Measurements from ENCODE around the gene DENND1C. TPM values are rescaled to one million over a fixed set of nuclear protein-coding genes. Genes with fewer than 3 reads are reported as not detected.
"Not testable (repeated sequence)": the region's sequence is repeated elsewhere in the genome, so short reads cannot be mapped to it uniquely, and the experiment has no call there.

Gene DENND1C
- total and polyA plus RNA-seq, 2 donors (not counting 1 experiment from before 2014, with no cell fraction given): not detected

DNA sequence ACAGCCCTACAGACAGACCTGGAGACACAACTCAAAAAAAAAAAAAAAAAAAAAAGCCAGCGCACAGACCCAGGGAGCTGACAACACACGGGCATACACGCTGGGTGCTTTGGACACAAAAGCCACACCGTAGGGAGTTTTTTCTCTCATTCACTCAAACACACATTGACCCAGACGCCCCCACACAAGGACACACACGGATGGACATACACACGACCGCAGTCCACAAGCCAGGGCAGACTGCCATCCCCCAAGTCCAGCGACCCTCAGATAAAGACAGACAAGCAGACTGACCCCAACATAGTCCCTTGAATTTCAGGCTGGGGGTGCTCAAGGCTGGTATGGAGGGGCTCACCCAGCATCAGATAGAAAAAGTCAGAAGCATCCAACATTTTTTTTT lies 32.5 kb upstream of the DENND1C start:
- no peaks in the 10 kb centered on the region for H3K79me2 ChIP-seq (ENCODE audit: control insufficient read depth, insufficient read depth, low read length)
- H3K27ac ChIP-seq (ENCODE audit: insufficient read depth, low read length): no peak overlapping the region
- H3K36me3 ChIP-seq (ENCODE audit: control insufficient read depth, insufficient read depth, low read length): no peaks in the 10 kb centered on the region
- H3K9me3 ChIP-seq (ENCODE audit: control insufficient read depth, insufficient read depth, low read depth, low read length): no peaks in the 10 kb centered on the region
- H3K4me3 ChIP-seq (replicated peaks in 1 of 4; ENCODE audit: control extremely low read depth in 1 of 4, insufficient read depth in 1 of 4, low read depth in 3 of 4, low read length in 4 of 4): no peak overlapping the region
- no peak overlapping the region for H3K9ac ChIP-seq (ENCODE audit: insufficient read depth, low read length)
- no peak for DNase-seq (ENCODE audit: low read depth in 2 of 2)
- H3K27me3 ChIP-seq (ENCODE audit: control insufficient read depth, insufficient read depth, low read length): no peaks in the 10 kb centered on the region
- no peak overlapping the region for H3K4me2 ChIP-seq (ENCODE audit: extremely low read depth, insufficient read depth, low read length)
- H2AFZ ChIP-seq (ENCODE audit: low read length): no peak overlapping the region
- no peaks in the 10 kb centered on the region for H3K4me1 ChIP-seq (ENCODE audit: control insufficient read depth, extremely low read depth, insufficient read depth, low read length)
- H4K20me1 ChIP-seq (ENCODE audit: control insufficient read depth, extremely low read depth, insufficient read depth, low read length): no peaks in the 10 kb centered on the region
- TF ChIP-seq, protein P1, sequence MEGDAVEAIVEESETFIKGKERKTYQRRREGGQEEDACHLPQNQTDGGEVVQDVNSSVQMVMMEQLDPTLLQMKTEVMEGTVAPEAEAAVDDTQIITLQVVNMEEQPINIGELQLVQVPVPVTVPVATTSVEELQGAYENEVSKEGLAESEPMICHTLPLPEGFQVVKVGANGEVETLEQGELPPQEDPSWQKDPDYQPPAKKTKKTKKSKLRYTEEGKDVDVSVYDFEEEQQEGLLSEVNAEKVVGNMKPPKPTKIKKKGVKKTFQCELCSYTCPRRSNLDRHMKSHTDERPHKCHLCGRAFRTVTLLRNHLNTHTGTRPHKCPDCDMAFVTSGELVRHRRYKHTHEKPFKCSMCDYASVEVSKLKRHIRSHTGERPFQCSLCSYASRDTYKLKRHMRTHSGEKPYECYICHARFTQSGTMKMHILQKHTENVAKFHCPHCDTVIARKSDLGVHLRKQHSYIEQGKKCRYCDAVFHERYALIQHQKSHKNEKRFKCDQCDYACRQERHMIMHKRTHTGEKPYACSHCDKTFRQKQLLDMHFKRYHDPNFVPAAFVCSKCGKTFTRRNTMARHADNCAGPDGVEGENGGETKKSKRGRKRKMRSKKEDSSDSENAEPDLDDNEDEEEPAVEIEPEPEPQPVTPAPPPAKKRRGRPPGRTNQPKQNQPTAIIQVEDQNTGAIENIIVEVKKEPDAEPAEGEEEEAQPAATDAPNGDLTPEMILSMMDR (conservative IDR thresholded peaks at IDR 0.05 in 1 of 2, IDR thresholded peaks at IDR 0.05 in 1 of 2; ENCODE audit: low read depth in 1 of 2, low read length in 2 of 2): no peak
- no peak for TF ChIP-seq EZH2 (IDR thresholded peaks at IDR 0.05; ENCODE audit: low read length, missing control alignments)

DNA sequence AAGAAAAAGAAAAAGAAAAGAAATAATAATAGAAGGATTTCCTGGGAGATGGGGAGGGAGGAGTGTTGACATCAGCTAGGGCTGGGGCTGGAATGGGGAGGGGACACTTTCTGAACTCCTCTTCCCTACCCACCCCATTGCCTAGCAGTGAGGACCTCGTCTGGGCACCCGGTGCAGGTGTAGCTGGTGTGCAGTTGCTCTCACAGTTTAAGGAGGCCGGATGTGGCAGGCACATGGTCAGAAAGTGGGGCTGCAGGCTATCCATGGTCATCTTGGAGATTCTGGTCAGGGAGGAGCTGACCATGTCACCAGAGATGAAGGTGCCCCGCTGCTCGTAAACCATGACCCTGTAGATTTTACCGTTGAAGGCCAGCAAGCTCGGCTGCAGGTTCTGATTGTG lies 29.0 kb upstream of the DENND1C start:
- Histone ChIP-seq H3K4me1 (ENCODE audit: control insufficient read depth, extremely low read depth, insufficient read depth, low read length) (no peaks in the 10 kb centered on the region), H4K20me1 (ENCODE audit: control insufficient read depth, extremely low read depth, insufficient read depth, low read length) (no peaks in the 10 kb centered on the region), H3K36me3 (ENCODE audit: control insufficient read depth, insufficient read depth, low read length) (no peaks in the 10 kb centered on the region), H3K27me3 (ENCODE audit: control insufficient read depth, insufficient read depth, low read length) (no peaks in the 10 kb centered on the region), H2AFZ (ENCODE audit: low read length) (no peak overlapping the region), H3K4me3 (replicated peaks in 1 of 4; ENCODE audit: control extremely low read depth in 1 of 4, insufficient read depth in 1 of 4, low read depth in 3 of 4, low read length in 4 of 4) (no peak overlapping the region), H3K79me2 (ENCODE audit: control insufficient read depth, insufficient read depth, low read length) (no peaks in the 10 kb centered on the region), H3K9ac (ENCODE audit: insufficient read depth, low read length) (no peak overlapping the region), H3K27ac (ENCODE audit: insufficient read depth, low read length) (no peak overlapping the region), H3K9me3 (ENCODE audit: control insufficient read depth, insufficient read depth, low read depth, low read length) (no peaks in the 10 kb centered on the region), H3K4me2 (ENCODE audit: extremely low read depth, insufficient read depth, low read length) (no peak overlapping the region)
- TF ChIP-seq, protein P1 (conservative IDR thresholded peaks at IDR 0.05 in 1 of 2, IDR thresholded peaks at IDR 0.05 in 1 of 2; ENCODE audit: low read depth in 1 of 2, low read length in 2 of 2): no peak
- no peak for TF ChIP-seq EZH2 (IDR thresholded peaks at IDR 0.05; ENCODE audit: low read length, missing control alignments)
- no peak for DNase-seq (ENCODE audit: low read depth in 2 of 2)

DNA sequence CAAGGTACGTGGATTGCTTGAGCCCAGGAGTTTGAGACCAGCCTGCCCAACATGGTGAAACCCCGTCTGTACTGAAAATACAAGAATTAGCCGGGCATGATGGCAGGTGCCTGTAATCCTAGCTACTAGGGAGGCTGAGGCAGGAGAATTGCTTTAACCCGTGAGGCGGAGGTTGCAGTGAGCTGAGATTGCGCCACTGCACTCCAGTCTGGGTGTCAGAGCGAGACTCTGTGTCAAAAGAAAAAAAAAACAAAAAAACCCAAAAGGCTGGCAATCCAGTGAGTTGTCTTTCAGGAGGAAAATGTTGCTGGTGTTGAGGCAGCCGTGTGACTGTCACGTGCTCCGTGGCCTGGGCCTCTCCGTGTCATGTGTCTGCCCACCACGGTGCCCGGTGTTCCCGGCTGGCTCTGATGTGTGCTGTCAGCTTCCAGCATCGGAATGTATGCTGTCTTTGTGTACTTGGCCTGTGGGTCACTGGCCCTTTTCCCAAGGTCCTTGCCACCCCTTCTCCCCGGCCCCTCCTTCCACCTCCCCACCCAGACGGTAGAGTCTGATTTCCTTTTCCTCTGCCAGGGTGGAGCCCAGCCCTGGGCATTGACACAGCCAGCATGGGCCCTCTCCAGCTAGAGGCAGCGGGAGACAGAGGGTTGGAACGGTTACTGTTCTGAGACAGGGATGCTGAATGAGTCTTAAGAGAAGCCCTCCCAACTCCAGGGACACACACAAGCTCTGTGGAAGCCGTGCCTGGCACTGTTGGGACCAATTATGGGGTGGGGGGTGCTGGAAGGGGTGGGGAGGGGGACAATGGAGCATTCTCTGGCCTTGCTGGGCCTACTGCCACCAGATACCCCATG lies 27.8 kb upstream of the DENND1C start:
- DNase-seq (ENCODE audit: low read depth in 2 of 2): no peak
- Histone ChIP-seq H3K4me2 (ENCODE audit: extremely low read depth, insufficient read depth, low read length) (no peak overlapping the region), H3K79me2 (ENCODE audit: control insufficient read depth, insufficient read depth, low read length) (no peaks in the 10 kb centered on the region), H2AFZ (ENCODE audit: low read length) (no peak overlapping the region), H3K9ac (ENCODE audit: insufficient read depth, low read length) (no peak overlapping the region), H4K20me1 (ENCODE audit: control insufficient read depth, extremely low read depth, insufficient read depth, low read length) (no peaks in the 10 kb centered on the region), H3K36me3 (ENCODE audit: control insufficient read depth, insufficient read depth, low read length) (no peaks in the 10 kb centered on the region), H3K27me3 (ENCODE audit: control insufficient read depth, insufficient read depth, low read length) (no peaks in the 10 kb centered on the region), H3K4me3 (replicated peaks in 1 of 4; ENCODE audit: control extremely low read depth in 1 of 4, insufficient read depth in 1 of 4, low read depth in 3 of 4, low read length in 4 of 4) (no peak overlapping the region), H3K27ac (ENCODE audit: insufficient read depth, low read length) (no peak overlapping the region), H3K4me1 (ENCODE audit: control insufficient read depth, extremely low read depth, insufficient read depth, low read length) (no peaks in the 10 kb centered on the region), H3K9me3 (ENCODE audit: control insufficient read depth, insufficient read depth, low read depth, low read length) (no peaks in the 10 kb centered on the region)
- no peak for TF ChIP-seq EZH2 (IDR thresholded peaks at IDR 0.05; ENCODE audit: low read length, missing control alignments)
- TF ChIP-seq, protein P1 (conservative IDR thresholded peaks at IDR 0.05 in 1 of 2, IDR thresholded peaks at IDR 0.05 in 1 of 2; ENCODE audit: low read depth in 1 of 2, low read length in 2 of 2): no peak

DNA sequence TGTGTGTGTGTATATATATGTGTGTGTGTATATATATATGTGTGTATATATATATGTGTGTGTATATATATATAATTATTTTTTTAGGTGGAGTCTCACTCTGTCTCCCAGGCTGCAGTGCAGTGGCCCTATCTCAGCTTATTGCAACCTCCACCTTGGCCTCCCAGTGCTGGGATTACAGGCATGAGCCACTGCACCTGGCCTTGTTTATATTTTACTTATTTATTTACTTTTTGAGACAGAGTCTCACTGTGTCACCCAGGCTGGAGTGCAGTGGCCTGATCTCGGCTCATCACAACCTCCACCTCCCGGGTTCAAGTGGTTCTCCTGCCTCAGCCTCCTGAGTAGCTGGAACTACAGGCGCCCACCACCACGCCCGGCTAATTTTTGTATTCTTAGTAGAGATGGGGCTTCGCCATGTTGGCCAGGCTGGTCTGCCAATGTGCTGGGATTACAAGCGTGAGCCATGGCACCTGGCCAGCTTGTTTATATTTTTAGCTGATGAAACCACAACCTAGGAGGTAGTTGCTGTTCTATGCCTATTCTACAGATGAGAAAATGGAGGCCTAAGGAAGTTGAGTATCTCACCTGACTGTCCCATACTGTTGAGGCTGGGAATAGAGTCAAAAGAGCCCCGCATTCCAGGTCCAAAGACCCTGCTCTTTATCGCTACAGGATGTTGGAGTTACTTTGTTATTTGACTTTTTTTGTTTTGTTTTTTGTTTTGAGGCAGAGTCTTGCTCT lies 26.6 kb upstream of the DENND1C start:
- not testable (repeated sequence) for H3K27ac ChIP-seq (ENCODE audit: insufficient read depth, low read length); H3K9me3 ChIP-seq (ENCODE audit: control insufficient read depth, insufficient read depth, low read depth, low read length); H3K36me3 ChIP-seq (ENCODE audit: control insufficient read depth, insufficient read depth, low read length); H4K20me1 ChIP-seq (ENCODE audit: control insufficient read depth, extremely low read depth, insufficient read depth, low read length); H3K4me3 ChIP-seq (replicated peaks in 1 of 4; ENCODE audit: control extremely low read depth in 1 of 4, insufficient read depth in 1 of 4, low read depth in 3 of 4, low read length in 4 of 4); H3K4me1 ChIP-seq (ENCODE audit: control insufficient read depth, extremely low read depth, insufficient read depth, low read length); H3K9ac ChIP-seq (ENCODE audit: insufficient read depth, low read length); H2AFZ ChIP-seq (ENCODE audit: low read length); H3K79me2 ChIP-seq (ENCODE audit: control insufficient read depth, insufficient read depth, low read length); DNase-seq (ENCODE audit: low read depth in 2 of 2); H3K4me2 ChIP-seq (ENCODE audit: extremely low read depth, insufficient read depth, low read length); H3K27me3 ChIP-seq (ENCODE audit: control insufficient read depth, insufficient read depth, low read length)
